Keratinocyte (primary cell): Measurements from ENCODE around the gene ZBTB5. TPM values are rescaled to one million over a fixed set of nuclear protein-coding genes. Genes with fewer than 3 reads are reported as not detected.

Source experiments
- DNase-seq: peaks from one replicate; pipeline ENCODE4 v3.0.0-alpha.2; 2011; ENCODE audit warnings: low read depth, missing footprints, low spot score
- FAIRE-seq: peaks from 2 replicates; lab custom pipeline; 2011; peaks lifted over from hg19 to GRCh38; lab: Jason Lieb, UNC
- H2AFZ ChIP-seq: 2 replicates; pipeline ENCODE4 v1.6.0; 2012; ENCODE audit warnings: low read length, control low read depth, inconsistent platforms; ENCODE audit not compliant: control insufficient read depth
- H3K27ac ChIP-seq: 2 replicates; pipeline ENCODE4 v1.5.1; 2011; ENCODE audit warnings: low read length; ENCODE audit not compliant: control insufficient read depth, insufficient read depth
- H3K27me3 ChIP-seq: 3 replicates; pipeline ENCODE4 v1.6.0; 2011; ENCODE audit warnings: low read length; ENCODE audit not compliant: control insufficient read depth, insufficient read depth; ENCODE audit errors: extremely low read depth
- H3K36me3 ChIP-seq, 2 experiments: 2 replicates in 1 of 2; 3 replicates in 1 of 2; pipeline ENCODE4 v1.5.1; 2011; ENCODE audit warnings: low read length in 2 of 2, mild to moderate bottlenecking in 1 of 2; ENCODE audit not compliant: control insufficient read depth in 2 of 2, insufficient read depth in 2 of 2; ENCODE audit errors: extremely low read depth in 1 of 2
- H3K4me1 ChIP-seq: 3 replicates; pipeline ENCODE4 v1.5.1; 2011; ENCODE audit warnings: low read length; ENCODE audit not compliant: control insufficient read depth, insufficient read depth; ENCODE audit errors: extremely low read depth
- H3K4me2 ChIP-seq: 3 replicates; pipeline ENCODE4 v1.6.0; 2011; ENCODE audit warnings: low read depth, low read length; ENCODE audit not compliant: control insufficient read depth, insufficient read depth; ENCODE audit errors: extremely low read depth
- H3K4me3 ChIP-seq, 3 experiments: fragments of 200-600 bp in 1 of 3; sonication (generic) in 1 of 3; 2 replicates in 2 of 3; 3 replicates in 1 of 3; pipeline ENCODE4 v1.5.1; 2011 to 2016; ENCODE audit warnings: low read length in 3 of 3, mild to moderate bottlenecking in 3 of 3, control low read depth in 2 of 3, inconsistent platforms in 1 of 3, low read depth in 1 of 3, mixed read lengths in 1 of 3, mixed run types in 1 of 3, moderate library complexity in 1 of 3; ENCODE audit not compliant: control insufficient read depth in 2 of 3, insufficient read depth in 2 of 3; ENCODE audit errors: extremely low read depth in 1 of 3
- H3K79me2 ChIP-seq: 2 replicates; pipeline ENCODE4 v1.6.0; 2012; ENCODE audit warnings: low read length; ENCODE audit not compliant: control insufficient read depth, insufficient read depth
- H3K9ac ChIP-seq: 3 replicates; pipeline ENCODE4 v1.6.0; 2011; ENCODE audit warnings: low read length; ENCODE audit not compliant: control insufficient read depth, insufficient read depth; ENCODE audit errors: extremely low read depth
- H3K9me1 ChIP-seq: 3 replicates; pipeline ENCODE4 v1.6.0; 2011; ENCODE audit warnings: low read length; ENCODE audit not compliant: control insufficient read depth, insufficient read depth; ENCODE audit errors: extremely low read depth
- H3K9me3 ChIP-seq: 2 replicates; pipeline ENCODE4 v1.5.1; 2012; ENCODE audit warnings: low read depth, low read length; ENCODE audit not compliant: control insufficient read depth
- H4K20me1 ChIP-seq: 3 replicates; pipeline ENCODE4 v1.6.0; 2011; ENCODE audit warnings: low read length; ENCODE audit not compliant: control insufficient read depth, insufficient read depth; ENCODE audit errors: extremely low read depth
- EZH2 ChIP-seq: IDR thresholded peaks from one replicate; pipeline ENCODE4 v1.6.1; 2012; ENCODE audit warnings: inconsistent platforms, mild to moderate bottlenecking, low read length, moderate library complexity
- dilution Hi-C: fragments of 300-500 bp; cut with MboI; formaldehyde crosslinking; loops from one replicate; pipeline ENCODE4 v1.7.0; 2020; ENCODE audit warnings: low sequenced_read_pairs; ENCODE audit not compliant: extremely low pct_ligation_motif_present
- polyA plus RNA-seq, 5 experiments: library from polyadenylated mRNA; depleted of rRNA in 3 of 5; stranded (reverse) in 3 of 5; stranded (forward) in 1 of 5; unstranded in 1 of 5; fragments of >200 nt; gene quantifications; 1 replicate in 1 of 5; 2 replicates in 3 of 5; 3 replicates in 1 of 5; pipeline versions ENCODE4 v1.2.1 to v1.2.3, GENCODE V29; 2011 to 2012; ENCODE audit warnings: missing spikeins in 2 of 5, low read depth in 1 of 5, low replicate concordance in 1 of 5
- TF ChIP-seq, protein P1 (sequence below), 3 experiments: IDR thresholded peaks in 1 of 3; conservative IDR thresholded peaks in 1 of 3; optimal IDR thresholded peaks in 1 of 3; 2 replicates in 2 of 3; 3 replicates in 1 of 3; pipeline versions ENCODE3 to v1.5.1; 2011; ENCODE audit warnings: low read length in 3 of 3, mild to moderate bottlenecking in 3 of 3, moderate library complexity in 2 of 3, control low read depth in 1 of 3, inconsistent platforms in 1 of 3; ENCODE audit not compliant: insufficient read depth in 2 of 3; ENCODE audit errors: extremely low read depth in 1 of 3

ZBTB5 gene
- polyA plus RNA-seq, 1 donor (not counting 4 experiments of a cell fraction or from before 2014, with no cell fraction given): 12.6 TPM

GRCh38 chr9:37447111-37447510, 18.1 kb downstream of the ZBTB5 start:
- H2AFZ ChIP-seq: no peak overlapping the region
- H3K9me3 ChIP-seq: no peaks in the 10 kb centered on the region
- peaks cover 4% of the 10 kb centered on the region for H3K4me1 ChIP-seq
- H4K20me1 ChIP-seq: no peaks in the 10 kb centered on the region
- no peaks in the 10 kb centered on the region for H3K9me1 ChIP-seq
- no peak for DNase-seq
- no peak overlapping the region for H3K4me2 ChIP-seq
- dilution Hi-C loops: no loop called here
- H3K79me2 ChIP-seq: peaks cover 50% of the 10 kb centered on the region
- no peaks in the 10 kb centered on the region for H3K27me3 ChIP-seq
- TF ChIP-seq EZH2: no peak
- TF ChIP-seq, protein P1, sequence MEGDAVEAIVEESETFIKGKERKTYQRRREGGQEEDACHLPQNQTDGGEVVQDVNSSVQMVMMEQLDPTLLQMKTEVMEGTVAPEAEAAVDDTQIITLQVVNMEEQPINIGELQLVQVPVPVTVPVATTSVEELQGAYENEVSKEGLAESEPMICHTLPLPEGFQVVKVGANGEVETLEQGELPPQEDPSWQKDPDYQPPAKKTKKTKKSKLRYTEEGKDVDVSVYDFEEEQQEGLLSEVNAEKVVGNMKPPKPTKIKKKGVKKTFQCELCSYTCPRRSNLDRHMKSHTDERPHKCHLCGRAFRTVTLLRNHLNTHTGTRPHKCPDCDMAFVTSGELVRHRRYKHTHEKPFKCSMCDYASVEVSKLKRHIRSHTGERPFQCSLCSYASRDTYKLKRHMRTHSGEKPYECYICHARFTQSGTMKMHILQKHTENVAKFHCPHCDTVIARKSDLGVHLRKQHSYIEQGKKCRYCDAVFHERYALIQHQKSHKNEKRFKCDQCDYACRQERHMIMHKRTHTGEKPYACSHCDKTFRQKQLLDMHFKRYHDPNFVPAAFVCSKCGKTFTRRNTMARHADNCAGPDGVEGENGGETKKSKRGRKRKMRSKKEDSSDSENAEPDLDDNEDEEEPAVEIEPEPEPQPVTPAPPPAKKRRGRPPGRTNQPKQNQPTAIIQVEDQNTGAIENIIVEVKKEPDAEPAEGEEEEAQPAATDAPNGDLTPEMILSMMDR (optimal IDR thresholded peaks at IDR 0.05 in 1 of 3, IDR thresholded peaks at IDR 0.05 in 1 of 3, conservative IDR thresholded peaks at IDR 0.05 in 1 of 3; ENCODE audit: extremely low read depth in 1 of 3, insufficient read depth in 2 of 3, low read length in 3 of 3): no peak
- peaks cover 3 to 9% of the 10 kb centered on the region in 2 experiments for H3K36me3 ChIP-seq
- H3K4me3 ChIP-seq: no peak overlapping the region
- H3K27ac ChIP-seq: no peak overlapping the region
- no peak overlapping the region for H3K9ac ChIP-seq
- FAIRE-seq: no peak

DNA sequence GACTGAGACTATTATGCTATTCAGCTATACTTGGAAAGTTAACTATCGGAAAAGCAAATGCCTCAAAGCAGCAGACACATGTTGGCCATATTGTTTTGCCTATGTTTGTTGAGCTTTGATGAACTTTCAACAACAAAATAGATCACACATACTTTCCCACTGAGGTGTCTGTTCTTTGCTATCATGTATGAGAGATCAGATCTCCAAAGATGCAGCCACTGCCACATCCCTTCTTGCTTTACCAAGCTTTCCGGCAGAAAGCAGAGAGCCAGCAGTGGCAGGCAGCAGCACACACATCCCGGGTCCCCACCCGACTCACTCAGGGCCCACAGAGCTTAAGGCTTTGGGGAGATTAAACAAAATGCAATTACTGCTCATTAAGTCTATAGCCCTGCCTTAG, 18.8 kb downstream of the ZBTB5 start:
- H3K79me2 ChIP-seq: peaks cover 47% of the 10 kb centered on the region
- H3K36me3 ChIP-seq: peaks cover 10 to 13% of the 10 kb centered on the region in 2 experiments
- H3K4me2 ChIP-seq: no peak overlapping the region
- H3K9me1 ChIP-seq: no peaks in the 10 kb centered on the region
- no peak for DNase-seq
- no peak overlapping the region for H3K4me3 ChIP-seq
- H3K9me3 ChIP-seq: no peaks in the 10 kb centered on the region
- TF ChIP-seq EZH2: no peak
- TF ChIP-seq, protein P1 (optimal IDR thresholded peaks at IDR 0.05 in 1 of 3, IDR thresholded peaks at IDR 0.05 in 1 of 3, conservative IDR thresholded peaks at IDR 0.05 in 1 of 3; ENCODE audit: extremely low read depth in 1 of 3, insufficient read depth in 2 of 3, low read length in 3 of 3): no peak
- no peak overlapping the region for H2AFZ ChIP-seq
- H3K4me1 ChIP-seq: peaks cover 4% of the 10 kb centered on the region
- FAIRE-seq: no peak
- H3K27ac ChIP-seq: no peak overlapping the region
- dilution Hi-C loops: no loop called here
- no peaks in the 10 kb centered on the region for H3K27me3 ChIP-seq
- no peak overlapping the region for H3K9ac ChIP-seq
- no peaks in the 10 kb centered on the region for H4K20me1 ChIP-seq
